PFSK-1 (cell line): ENCODE data around the gene TMEM125.

Source experiments
- SIN3A ChIP-seq: IDR thresholded peaks from 2 replicates; pipeline ENCODE4 v1.6.1; 2012; ENCODE audit warnings: mild to moderate bottlenecking, low read length, moderate library complexity, borderline replicate concordance; ENCODE audit not compliant: insufficient read depth
- TAF1 ChIP-seq: IDR thresholded peaks from 2 replicates; pipeline ENCODE4 v1.6.1; 2012; ENCODE audit warnings: low read length, control low read depth, borderline replicate concordance; ENCODE audit not compliant: insufficient read depth
- TF ChIP-seq, protein P1 (sequence below), 2 experiments: IDR thresholded peaks; 2 replicates each; pipeline versions ENCODE4 v1.6.1 to v1.8.0; 2011 to 2012; ENCODE audit warnings: low read depth in 2 of 2, low read length in 2 of 2, control low read depth in 1 of 2, inconsistent platforms in 1 of 2, mild to moderate bottlenecking in 1 of 2, moderate library complexity in 1 of 2; ENCODE audit not compliant: insufficient read depth in 1 of 2

DNA sequence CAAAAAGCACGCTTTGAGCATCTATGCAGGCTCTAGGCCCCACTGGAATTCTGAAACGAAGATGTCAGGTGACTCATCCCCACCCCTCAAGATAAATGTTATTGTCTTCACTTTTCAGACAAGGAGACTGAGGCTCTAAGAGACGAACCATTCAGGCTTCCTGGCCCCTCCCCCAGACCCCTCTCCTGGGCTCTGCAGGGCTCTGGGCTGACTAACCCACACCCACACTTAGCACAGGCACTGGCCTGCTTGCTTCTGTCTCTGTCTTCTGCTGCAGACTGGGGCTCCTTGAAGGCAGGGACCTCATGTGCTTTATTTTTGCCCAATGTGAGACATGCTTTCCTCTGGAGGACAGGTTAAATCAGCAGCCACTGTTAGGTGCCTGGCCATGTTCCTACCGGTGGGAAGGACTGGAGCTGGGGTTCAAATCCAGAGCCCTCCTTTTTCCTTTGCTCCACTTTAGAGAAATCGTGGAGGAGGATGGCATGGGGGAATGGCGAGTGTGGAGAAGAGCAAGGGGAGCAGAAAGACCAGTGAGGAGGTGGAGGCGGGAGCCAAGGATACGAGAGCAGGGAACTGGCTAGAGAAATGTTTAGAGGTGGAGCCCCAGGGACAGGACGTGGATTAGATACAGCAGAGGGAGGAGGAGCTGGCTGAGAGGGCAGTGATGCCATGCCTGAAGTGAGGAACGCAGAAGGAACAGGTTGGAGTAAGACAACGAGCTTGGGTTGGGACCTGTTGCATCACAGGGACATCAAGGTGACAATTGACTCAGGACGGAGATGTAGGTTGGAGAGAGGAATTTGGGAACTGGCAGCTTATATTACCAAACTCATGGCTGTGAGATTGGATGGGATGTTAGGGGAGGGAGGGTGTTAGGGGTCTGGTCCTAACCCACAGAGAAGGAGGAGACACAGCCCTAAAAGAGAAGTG is 1.7 kb downstream of the TMEM125 start:
- TF ChIP-seq, protein P1, sequence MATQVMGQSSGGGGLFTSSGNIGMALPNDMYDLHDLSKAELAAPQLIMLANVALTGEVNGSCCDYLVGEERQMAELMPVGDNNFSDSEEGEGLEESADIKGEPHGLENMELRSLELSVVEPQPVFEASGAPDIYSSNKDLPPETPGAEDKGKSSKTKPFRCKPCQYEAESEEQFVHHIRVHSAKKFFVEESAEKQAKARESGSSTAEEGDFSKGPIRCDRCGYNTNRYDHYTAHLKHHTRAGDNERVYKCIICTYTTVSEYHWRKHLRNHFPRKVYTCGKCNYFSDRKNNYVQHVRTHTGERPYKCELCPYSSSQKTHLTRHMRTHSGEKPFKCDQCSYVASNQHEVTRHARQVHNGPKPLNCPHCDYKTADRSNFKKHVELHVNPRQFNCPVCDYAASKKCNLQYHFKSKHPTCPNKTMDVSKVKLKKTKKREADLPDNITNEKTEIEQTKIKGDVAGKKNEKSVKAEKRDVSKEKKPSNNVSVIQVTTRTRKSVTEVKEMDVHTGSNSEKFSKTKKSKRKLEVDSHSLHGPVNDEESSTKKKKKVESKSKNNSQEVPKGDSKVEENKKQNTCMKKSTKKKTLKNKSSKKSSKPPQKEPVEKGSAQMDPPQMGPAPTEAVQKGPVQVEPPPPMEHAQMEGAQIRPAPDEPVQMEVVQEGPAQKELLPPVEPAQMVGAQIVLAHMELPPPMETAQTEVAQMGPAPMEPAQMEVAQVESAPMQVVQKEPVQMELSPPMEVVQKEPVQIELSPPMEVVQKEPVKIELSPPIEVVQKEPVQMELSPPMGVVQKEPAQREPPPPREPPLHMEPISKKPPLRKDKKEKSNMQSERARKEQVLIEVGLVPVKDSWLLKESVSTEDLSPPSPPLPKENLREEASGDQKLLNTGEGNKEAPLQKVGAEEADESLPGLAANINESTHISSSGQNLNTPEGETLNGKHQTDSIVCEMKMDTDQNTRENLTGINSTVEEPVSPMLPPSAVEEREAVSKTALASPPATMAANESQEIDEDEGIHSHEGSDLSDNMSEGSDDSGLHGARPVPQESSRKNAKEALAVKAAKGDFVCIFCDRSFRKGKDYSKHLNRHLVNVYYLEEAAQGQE (IDR thresholded peaks at IDR 0.05; ENCODE audit: insufficient read depth in 1 of 2, low read depth in 2 of 2, low read length in 2 of 2) = no peak
- TF ChIP-seq SIN3A (no peak), TAF1 (no peak)
